Left lung (tissue), 10 donors: ENCODE data around the gene TSPO2. TPM values are rescaled to one million over a fixed set of nuclear protein-coding genes. Genes with fewer than 3 reads are reported as not detected.

ENCODE experiments used
- ATAC-seq: fragments of 200-7000 bp; cut with Tn5 transposase; one replicate; pipeline ENCODE4 v1.9.1; 2020; ENCODE audit warnings: moderate library complexity
- DNase-seq, 4 donors: peaks; one replicate each; pipeline ENCODE4 v3.0.0-alpha.2; 2013 to 2020
- H3K27ac ChIP-seq, 2 donors: fragments of 200-600 bp; sonication (generic) in 1 of 2; one replicate each; pipeline versions ENCODE4 v1.5.0 to v1.8.0; 2020 to 2021
- H3K27me3 ChIP-seq, 2 donors: fragments of 200-600 bp; sonication (generic) in 1 of 2; one replicate each; pipeline versions ENCODE4 v1.5.0 to v1.8.0; 2020 to 2021
- H3K36me3 ChIP-seq, 2 donors: fragments of 200-600 bp; sonication (generic) in 1 of 2; one replicate each; pipeline versions ENCODE4 v1.5.0 to v1.8.0; 2020 to 2021
- H3K4me1 ChIP-seq, 2 donors: fragments of 200-600 bp; one replicate each; pipeline ENCODE4 v1.8.0; 2021
- H3K4me3 ChIP-seq, 2 donors: fragments of 200-600 bp; sonication (generic) in 1 of 2; one replicate each; pipeline versions ENCODE4 v1.5.0 to v1.8.0; 2020 to 2021; ENCODE audit warnings: mild to moderate bottlenecking in 1 of 2
- H3K9me3 ChIP-seq, 2 donors: fragments of 200-600 bp; sonication (generic) in 1 of 2; one replicate each; pipeline versions ENCODE4 v1.5.0 to v1.8.0; 2020 to 2021
- CTCF ChIP-seq, 2 donors: fragments of 200-600 bp; sonication (generic) in 1 of 2; IDR thresholded peaks; one replicate each; pipeline versions ENCODE4 v1.5.0 to v1.8.0; 2021; ENCODE audit warnings: antibody characterized with exemption in 2 of 2
- intact Hi-C, 2 donors: fragments of 100-400 bp; cut with DNase I; formaldehyde crosslinking; loops; one replicate each; pipeline versions ENCODE4 v1.11.2 to v1.14.2; 2022
- polyA plus RNA-seq, 6 donors: library from polyadenylated mRNA; unstranded; fragments of 120-200 nt; gene quantifications; one replicate each; pipeline ENCODE4 v1.2.1, GENCODE V29; 2013; ENCODE audit not compliant: insufficient read length in 6 of 6
- total RNA-seq, 2 donors: library from RNA; stranded (reverse); fragmentation: NEBNext Ultra II Directional; extraction: Animal tissue kit (Norgen Biotek cat#: 25700); gene quantifications; one replicate each; pipeline ENCODE4 v1.2.1, GENCODE V29; 2021
- donor health status: DM: no; HTN: yes; CAD: no.
- donor health status: DM: no; HTN: no; CAD: no.

Gene TSPO2
- total and polyA plus RNA-seq, 8 donors: 0.52 to 1.5 (median 1.1) TPM; not detected in 2

GRCh38 chr6:41080621-41081020 is 38.4 kb downstream of the TSPO2 start:
- ATAC-seq (no peak), DNase-seq (no peak)
- H3K36me3 ChIP-seq: peaks cover 0 to 50% of the 10 kb centered on the region in 2 donors
- no peaks in the 10 kb centered on the region for H3K9me3 ChIP-seq
- no peaks in the 10 kb centered on the region for H3K27me3 ChIP-seq
- no peak overlapping the region for H3K4me3 ChIP-seq
- intact Hi-C loops: no loop called here
- peak overlapping the region in 1 of 2 donors; percentile 47 for H3K27ac ChIP-seq
- no peak for TF ChIP-seq CTCF (IDR thresholded peaks at IDR 0.05)
- H3K4me1 ChIP-seq: peaks cover 0 to 43% of the 10 kb centered on the region in 2 donors

GRCh38 chr6:41083072-41083471 is 40.8 kb downstream of the TSPO2 start:
- DNase-seq (no peak), ATAC-seq (peak; percentile 64)
- Histone ChIP-seq H3K27me3 (no peaks in the 10 kb centered on the region), H3K9me3 (no peaks in the 10 kb centered on the region), H3K36me3 (peaks cover 0 to 74% of the 10 kb centered on the region in 2 donors), H3K4me1 (peaks cover 0 to 21% of the 10 kb centered on the region in 2 donors), H3K27ac (no peak overlapping the region), H3K4me3 (no peak overlapping the region)
- no peak for TF ChIP-seq CTCF (IDR thresholded peaks at IDR 0.05)
- intact Hi-C loops: no loop called here

GRCh38 chr6:41085182-41085581 is 42.9 kb downstream of the TSPO2 start:
- no peak for ATAC-seq
- intact Hi-C loops: no loop called here

GRCh38 chr6:41088451-41088850 is 46.2 kb downstream of the TSPO2 start:
- Histone ChIP-seq H3K4me1 (no peaks in the 10 kb centered on the region), H3K36me3 (peaks cover 0 to 96% of the 10 kb centered on the region in 2 donors), H3K27ac (no peak overlapping the region), H3K9me3 (no peaks in the 10 kb centered on the region), H3K27me3 (no peaks in the 10 kb centered on the region), H3K4me3 (no peak overlapping the region)
- ATAC-seq: no peak
- DNase-seq: no peak
- no peak for TF ChIP-seq CTCF (IDR thresholded peaks at IDR 0.05)
- intact Hi-C loops: no loop called here

More at GRCh38 chr6:41085182-41085581, 42.9 kb downstream of the TSPO2 start:
- no peak for DNase-seq
- no peak for TF ChIP-seq CTCF (IDR thresholded peaks at IDR 0.05)
- no peak overlapping the region for H3K4me3 ChIP-seq
- no peaks in the 10 kb centered on the region for H3K9me3 ChIP-seq
- H3K4me1 ChIP-seq: peaks cover 0 to 8% of the 10 kb centered on the region in 2 donors
- H3K36me3 ChIP-seq: peaks cover 0 to 82% of the 10 kb centered on the region in 2 donors
- H3K27me3 ChIP-seq: no peaks in the 10 kb centered on the region
- H3K27ac ChIP-seq: no peak overlapping the region

GRCh38 chr6:41090841-41091761 is 48.8 kb downstream of the TSPO2 start:
- intact Hi-C loops: no loop called here
- DNase-seq (no peak), ATAC-seq (no peak)
- Histone ChIP-seq H3K36me3 (peaks cover 6 to 99% of the 10 kb centered on the region in 2 donors), H3K4me1 (no peaks in the 10 kb centered on the region), H3K27me3 (no peaks in the 10 kb centered on the region), H3K27ac (no peak overlapping the region), H3K9me3 (no peaks in the 10 kb centered on the region), H3K4me3 (no peak overlapping the region)
- TF ChIP-seq CTCF (IDR thresholded peaks at IDR 0.05): no peak
